KMS-11 (cell line): Measurements from ENCODE around the gene FOXO6.

Experiments
- H2AFZ ChIP-seq: fragments of 200-600 bp; sonication (generic); 2 replicates; pipeline ENCODE4 v1.6.1; 2016; ENCODE audit warnings: antibody characterized with exemption, mixed run types, low read depth
- H3K27ac ChIP-seq: fragments of 200-600 bp; sonication (generic); 2 replicates; pipeline ENCODE4 v1.6.1; 2016; ENCODE audit warnings: mild to moderate bottlenecking, mixed run types
- H3K27me3 ChIP-seq: fragments of 200-600 bp; sonication (generic); 2 replicates; pipeline ENCODE4 v1.6.1; 2017; ENCODE audit warnings: mild to moderate bottlenecking, low read depth, mixed run types, moderate library complexity; ENCODE audit not compliant: insufficient read depth
- H3K36me3 ChIP-seq: fragments of 200-600 bp; sonication (generic); 2 replicates; pipeline ENCODE4 v1.6.1; 2017; ENCODE audit warnings: mild to moderate bottlenecking, mixed run types; ENCODE audit not compliant: insufficient read depth
- H3K4me1 ChIP-seq: fragments of 200-600 bp; sonication (generic); 2 replicates; pipeline ENCODE4 v1.6.1; 2016; ENCODE audit warnings: mild to moderate bottlenecking, low read depth, mixed run types; ENCODE audit not compliant: poor library complexity, severe bottlenecking
- H3K4me2 ChIP-seq: fragments of 200-600 bp; sonication (generic); 2 replicates; pipeline ENCODE4 v1.7.0; 2016; ENCODE audit warnings: mild to moderate bottlenecking, mixed run types
- H3K4me3 ChIP-seq: fragments of 200-600 bp; sonication (generic); IDR thresholded peaks from 2 replicates; pipeline ENCODE4 v1.6.1; 2017; ENCODE audit warnings: low read depth, low read length, mixed read lengths; ENCODE audit not compliant: insufficient read depth
- H3K79me2 ChIP-seq: fragments of 200-600 bp; sonication (generic); 2 replicates; pipeline ENCODE4 v1.6.1; 2016; ENCODE audit warnings: low read depth, mixed run types; ENCODE audit not compliant: insufficient read depth
- H3K9ac ChIP-seq: fragments of 200-600 bp; sonication (generic); 2 replicates; pipeline ENCODE4 v1.6.1; 2016; ENCODE audit warnings: mild to moderate bottlenecking, mixed run types
- H4K20me1 ChIP-seq: fragments of 200-600 bp; sonication (generic); 2 replicates; pipeline ENCODE4 v1.6.1; 2016; ENCODE audit warnings: mild to moderate bottlenecking, mixed run types; ENCODE audit not compliant: insufficient read depth
- TF ChIP-seq, protein P1 (sequence below): fragments of 200-600 bp; sonication (generic); conservative IDR thresholded peaks from 2 replicates; pipeline ENCODE4 v1.6.1; 2017; ENCODE audit warnings: low read depth, mild to moderate bottlenecking, antibody characterized with exemption, low read length, moderate library complexity, mixed read lengths

The FOXO6 gene

DNA sequence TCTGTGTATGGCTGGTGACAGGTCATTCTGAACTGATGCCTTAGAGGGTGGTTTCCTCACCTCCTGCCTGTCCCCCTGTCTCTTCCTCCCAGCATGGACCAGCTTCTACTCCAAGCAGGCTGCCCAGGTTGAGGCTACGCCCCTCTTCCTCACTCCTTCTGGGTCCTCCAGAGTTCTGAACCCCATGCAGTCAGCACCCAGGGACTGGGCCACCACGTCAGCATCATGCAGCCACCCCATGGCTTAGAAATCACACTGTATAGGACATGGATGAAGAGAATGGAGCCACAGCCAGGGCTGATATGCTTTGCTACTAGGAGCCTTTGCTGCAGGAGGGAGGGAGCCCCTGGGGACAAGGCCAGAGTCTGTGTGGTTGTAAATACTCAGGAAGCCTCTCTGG is 8.3 kb downstream of the FOXO6 start:
- Histone ChIP-seq H3K27ac (no peak overlapping the region; the same call in 1 of the 2 replicates), H4K20me1 (no peaks in the 10 kb centered on the region), H3K79me2 (peaks cover 28% of the 10 kb centered on the region; the same call in 1 of the 2 replicates), H3K4me2 (peak overlapping the region; percentile 99; the same call in 1 of the 2 replicates), H3K4me1 (peaks cover 89% of the 10 kb centered on the region), H3K27me3 (no peaks in the 10 kb centered on the region), H3K4me3 (no peak overlapping the region), H2AFZ (no peak overlapping the region), H3K36me3 (no peaks in the 10 kb centered on the region), H3K9ac (no peak overlapping the region)
- TF ChIP-seq, protein P1, sequence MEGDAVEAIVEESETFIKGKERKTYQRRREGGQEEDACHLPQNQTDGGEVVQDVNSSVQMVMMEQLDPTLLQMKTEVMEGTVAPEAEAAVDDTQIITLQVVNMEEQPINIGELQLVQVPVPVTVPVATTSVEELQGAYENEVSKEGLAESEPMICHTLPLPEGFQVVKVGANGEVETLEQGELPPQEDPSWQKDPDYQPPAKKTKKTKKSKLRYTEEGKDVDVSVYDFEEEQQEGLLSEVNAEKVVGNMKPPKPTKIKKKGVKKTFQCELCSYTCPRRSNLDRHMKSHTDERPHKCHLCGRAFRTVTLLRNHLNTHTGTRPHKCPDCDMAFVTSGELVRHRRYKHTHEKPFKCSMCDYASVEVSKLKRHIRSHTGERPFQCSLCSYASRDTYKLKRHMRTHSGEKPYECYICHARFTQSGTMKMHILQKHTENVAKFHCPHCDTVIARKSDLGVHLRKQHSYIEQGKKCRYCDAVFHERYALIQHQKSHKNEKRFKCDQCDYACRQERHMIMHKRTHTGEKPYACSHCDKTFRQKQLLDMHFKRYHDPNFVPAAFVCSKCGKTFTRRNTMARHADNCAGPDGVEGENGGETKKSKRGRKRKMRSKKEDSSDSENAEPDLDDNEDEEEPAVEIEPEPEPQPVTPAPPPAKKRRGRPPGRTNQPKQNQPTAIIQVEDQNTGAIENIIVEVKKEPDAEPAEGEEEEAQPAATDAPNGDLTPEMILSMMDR = no peak

DNA sequence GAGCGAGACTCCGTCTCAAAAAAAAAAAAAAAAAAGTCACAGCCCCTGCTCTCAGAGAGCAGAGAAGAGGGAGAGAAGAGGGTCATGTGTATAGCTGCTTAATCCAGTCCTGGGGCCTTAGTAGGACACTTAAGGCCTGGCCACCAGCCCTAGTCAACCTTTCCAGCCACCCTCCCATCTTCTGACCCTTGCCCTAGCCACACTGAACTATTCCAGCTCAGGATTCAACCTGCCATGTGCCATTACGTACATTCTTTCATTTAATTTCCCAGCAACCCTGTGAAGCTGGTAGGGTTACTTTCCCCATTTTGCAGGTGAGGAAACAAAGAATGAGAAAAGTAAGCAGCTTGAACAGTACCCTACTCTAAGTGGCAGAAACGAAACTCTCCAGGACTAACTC is 9.0 kb downstream of the FOXO6 start:
- Histone ChIP-seq H3K9ac (peak overlapping the region; percentile 17; the same call in 1 of the 2 replicates), H3K4me2 (peak overlapping the region; percentile 98; the same call in 1 of the 2 replicates), H3K4me1 (peaks cover 83% of the 10 kb centered on the region)

DNA sequence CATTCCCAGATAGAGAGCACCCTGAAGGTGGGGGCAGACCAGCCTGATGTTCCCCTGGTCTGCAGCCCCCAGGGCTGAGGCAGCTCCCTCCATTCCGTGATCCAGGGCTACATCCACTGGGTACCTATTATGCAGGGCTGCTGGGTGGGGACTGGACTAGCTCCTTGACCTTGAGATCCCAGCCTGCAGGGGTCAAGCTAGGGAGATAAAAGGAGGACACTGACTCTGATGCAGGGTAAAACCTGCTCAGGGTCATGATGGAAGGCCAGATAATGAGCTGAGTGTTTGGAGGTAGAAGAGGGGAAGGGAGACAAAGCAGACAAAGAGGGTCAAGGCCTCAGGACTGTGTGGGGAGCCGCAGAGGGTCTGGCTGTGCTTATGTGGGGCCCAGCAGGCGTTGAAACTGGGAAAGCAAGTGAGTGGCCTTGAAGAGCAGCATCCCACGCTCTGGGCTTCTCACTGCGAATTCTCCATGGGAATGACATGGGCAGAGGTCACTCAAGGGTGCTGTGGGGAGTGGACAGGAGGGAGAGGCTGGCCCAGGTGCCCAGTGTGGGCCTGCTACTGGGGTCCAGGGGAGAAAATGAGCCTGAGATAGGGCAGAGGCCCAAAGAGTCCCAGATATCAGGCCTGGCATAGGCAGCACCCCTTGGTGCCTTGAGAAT is 9.7 kb downstream of the FOXO6 start:
- Histone ChIP-seq H3K79me2 (peaks cover 28% of the 10 kb centered on the region; the same call in 1 of the 2 replicates), H3K27ac (peak overlapping the region; percentile 64), H3K4me2 (peak overlapping the region; percentile 98), H3K9ac (peak overlapping the region; percentile 17; the same call in 1 of the 2 replicates), H2AFZ (no peak overlapping the region), H3K4me1 (peaks cover 76% of the 10 kb centered on the region), H4K20me1 (no peaks in the 10 kb centered on the region), H3K4me3 (no peak overlapping the region), H3K36me3 (no peaks in the 10 kb centered on the region), H3K27me3 (no peaks in the 10 kb centered on the region)
- TF ChIP-seq, protein P1 = no peak

More for the DNA sequence above, 9.0 kb downstream of the FOXO6 start:
- no peaks in the 10 kb centered on the region for H4K20me1 ChIP-seq
- H2AFZ ChIP-seq = no peak overlapping the region
- peaks cover 28% of the 10 kb centered on the region; the same call in 1 of the 2 replicates for H3K79me2 ChIP-seq
- TF ChIP-seq, protein P1 = no peak
- H3K4me3 ChIP-seq = no peak overlapping the region
- peak overlapping the region; percentile 64 for H3K27ac ChIP-seq
- H3K36me3 ChIP-seq = no peaks in the 10 kb centered on the region
- H3K27me3 ChIP-seq = no peaks in the 10 kb centered on the region

DNA sequence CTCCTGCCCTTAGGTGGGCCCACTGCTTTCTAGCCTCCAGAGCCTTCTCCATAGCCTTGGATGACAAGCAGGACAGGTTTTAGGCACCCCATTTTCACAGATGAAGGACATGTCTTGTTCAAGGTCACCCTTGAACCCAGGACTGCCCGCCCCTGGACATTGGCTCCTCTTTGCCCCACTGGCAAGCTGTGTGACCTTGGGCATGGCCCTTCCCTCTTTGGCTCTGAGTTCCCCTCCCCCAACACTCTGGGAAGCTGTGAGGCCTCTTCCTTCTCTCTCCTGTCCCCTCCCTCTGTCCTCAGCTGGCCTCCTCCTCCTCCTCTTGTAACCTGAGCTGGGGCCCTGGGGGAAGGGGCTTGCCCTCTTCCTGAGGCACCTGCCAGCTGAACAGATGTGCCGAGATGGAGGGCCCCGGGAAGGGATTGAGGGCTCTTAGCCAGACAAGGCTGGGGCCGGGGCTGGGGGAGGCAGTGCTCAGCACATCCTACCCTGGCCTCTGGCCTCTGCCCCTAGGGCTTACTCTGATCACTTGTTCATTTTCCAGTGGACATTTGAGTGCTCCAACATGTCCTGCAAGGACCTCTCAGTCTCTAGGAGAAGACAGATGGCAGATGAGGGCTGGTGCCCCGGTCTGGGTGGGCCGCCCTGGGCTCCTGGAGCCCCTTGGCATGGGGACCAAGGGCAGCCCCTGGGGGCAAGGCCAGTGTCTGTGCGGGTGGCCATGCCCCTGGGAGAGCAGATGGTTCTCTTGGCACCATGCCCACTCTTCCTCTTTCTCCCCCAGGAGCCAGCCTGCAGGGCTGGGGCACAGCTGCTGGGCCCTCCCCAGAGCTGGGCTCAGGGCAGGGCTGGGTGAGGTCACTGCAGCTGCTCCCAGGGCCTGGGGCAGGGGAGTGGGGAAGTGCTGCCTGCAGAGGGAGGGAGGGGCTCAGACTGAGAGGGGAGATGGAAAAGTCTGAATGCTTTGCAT is 10.7 kb downstream of the FOXO6 start:
- no peaks in the 10 kb centered on the region for H3K36me3 ChIP-seq
- H2AFZ ChIP-seq = peak overlapping the region; percentile 27; the same call in 1 of the 2 replicates
- peak overlapping the region; percentile 64 for H3K27ac ChIP-seq
- peaks cover 78% of the 10 kb centered on the region for H3K4me1 ChIP-seq
- TF ChIP-seq, protein P1 = no peak
- peaks cover 26% of the 10 kb centered on the region; the same call in 1 of the 2 replicates for H3K79me2 ChIP-seq
- peak overlapping the region; percentile 98 for H3K4me2 ChIP-seq
- peak overlapping the region; percentile 46 for H3K4me3 ChIP-seq
- H3K27me3 ChIP-seq = no peaks in the 10 kb centered on the region
- H3K9ac ChIP-seq = peak overlapping the region; percentile 44; the same call in 1 of the 2 replicates
- H4K20me1 ChIP-seq = no peaks in the 10 kb centered on the region
